NCI-H2227 (cell line): ENCODE measurements around the gene SLC37A1.
A peak's percentile ranks its signal among the peaks of the same experiment; 100 is the strongest.

ENCODE experiments used
- DNase-seq: peaks from one replicate; lab custom pipeline; 2025; ENCODE audit not compliant: unreplicated experiment; lab: John Stamatoyannopoulos, UW

The SLC37A1 gene

GRCh38 chr21:42478504-42478903 lies 35.1 kb upstream of the SLC37A1 start:
- no peak for DNase-seq

DNA sequence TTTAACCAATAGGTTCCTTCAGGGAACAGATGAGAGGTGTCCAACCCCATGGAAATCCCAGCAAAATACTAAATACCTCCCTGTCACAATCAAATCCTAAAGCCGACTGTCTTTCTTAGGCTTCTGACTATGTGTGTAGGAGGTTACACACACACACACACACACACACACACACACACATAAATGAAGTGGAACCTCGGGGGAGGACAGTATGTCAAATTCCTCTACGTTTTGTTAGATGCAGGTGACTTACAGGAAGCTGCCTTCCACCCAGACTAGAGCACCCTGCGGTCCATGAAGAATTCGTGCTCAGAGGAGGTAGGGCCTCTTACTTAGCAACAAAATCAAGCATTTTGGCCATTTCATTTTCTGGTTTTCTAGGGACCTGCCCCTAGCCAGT lies 34.1 kb upstream of the SLC37A1 start:
- DNase-seq, result no peak

DNA sequence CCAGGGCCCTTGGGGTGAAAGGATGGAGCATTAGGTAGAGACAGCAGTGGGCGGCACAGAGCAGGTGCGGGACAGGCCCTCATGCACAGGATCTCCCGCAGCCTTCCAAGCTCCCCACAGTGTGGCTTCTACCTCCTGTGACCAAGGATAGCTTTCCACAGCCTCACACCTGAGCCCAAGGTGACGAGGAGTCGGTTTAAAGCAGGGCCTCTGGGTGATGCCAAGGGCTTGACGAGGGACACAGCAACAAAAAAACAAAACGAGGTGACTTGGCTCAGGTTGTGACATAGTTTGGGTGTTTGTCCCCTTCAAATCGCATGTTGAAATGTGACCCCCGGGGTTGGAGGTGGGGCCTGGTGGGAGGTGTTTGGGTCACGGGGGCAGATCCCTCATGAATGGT lies 32.9 kb upstream of the SLC37A1 start:
- no peak for DNase-seq

GRCh38 chr21:42481169-42481568 lies 32.5 kb upstream of the SLC37A1 start:
- no peak for DNase-seq

- DNase-seq, result no peak
Observed at GRCh38 chr21:42484966-42485365, 28.7 kb upstream of the SLC37A1 start.

DNA sequence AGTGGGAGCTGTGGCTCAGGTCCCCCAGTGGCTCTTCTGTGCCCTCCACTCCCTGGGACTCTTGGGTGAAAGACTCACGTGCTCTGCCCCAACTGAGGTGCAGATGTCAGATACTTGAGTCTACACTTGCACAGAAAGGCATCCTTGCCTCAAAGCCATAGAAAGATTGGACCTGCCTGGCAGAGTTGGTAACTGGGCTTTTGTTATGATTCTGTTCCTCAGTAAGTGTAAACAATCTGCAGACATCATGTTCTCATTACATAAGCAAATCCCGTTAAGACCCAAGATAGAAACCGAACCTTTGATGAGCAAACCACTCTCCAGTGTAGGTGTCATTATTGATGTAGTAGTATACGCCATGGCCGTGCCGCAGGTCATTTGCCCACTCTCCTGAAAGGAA lies 27.6 kb upstream of the SLC37A1 start:
- no peak for DNase-seq

DNA sequence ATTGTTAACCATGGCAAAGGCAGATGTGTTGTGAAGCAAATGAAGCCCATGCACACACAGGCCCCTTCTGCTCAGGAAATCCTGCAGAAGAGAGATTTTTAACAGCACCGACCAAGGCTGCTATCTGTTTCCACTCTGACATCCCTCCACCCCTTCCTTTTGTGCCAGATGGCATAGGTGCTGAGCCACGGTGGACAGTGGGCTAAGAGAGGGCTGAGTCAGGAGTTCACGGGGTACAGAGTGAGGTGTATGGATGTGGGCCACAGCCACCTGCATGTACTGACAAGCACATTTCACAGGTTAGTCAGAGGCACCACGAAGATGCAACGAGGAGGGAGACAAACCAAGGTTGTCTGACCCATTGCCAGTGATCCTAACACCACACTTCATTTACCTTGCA lies 27.1 kb upstream of the SLC37A1 start:
- no peak for DNase-seq

GRCh38 chr21:42489006-42489563 lies 24.6 kb upstream of the SLC37A1 start:
- DNase-seq, result no peak

- no peak for DNase-seq
Observed at GRCh38 chr21:42489991-42490390, 23.7 kb upstream of the SLC37A1 start.

- no peak for DNase-seq
Observed at GRCh38 chr21:42490720-42491119, 22.9 kb upstream of the SLC37A1 start.

DNA sequence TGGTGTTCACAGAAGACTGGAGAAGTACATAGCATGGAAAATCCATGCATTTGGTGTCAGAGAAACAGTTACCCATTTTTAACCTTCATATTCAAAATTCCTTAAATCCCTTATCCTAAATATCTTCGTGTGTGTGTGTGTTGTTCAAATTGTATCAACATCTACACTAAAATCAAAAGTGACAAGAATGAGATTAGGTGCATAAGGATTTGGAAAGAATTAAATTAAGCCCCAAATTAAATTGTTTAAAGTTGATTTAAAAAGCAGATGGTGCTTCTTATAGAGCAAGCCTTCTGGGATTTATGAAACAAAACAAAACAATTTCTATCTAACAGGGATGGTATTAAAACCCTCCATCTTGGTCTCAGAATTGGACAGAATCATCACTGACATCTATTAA lies 22.3 kb upstream of the SLC37A1 start:
- DNase-seq, result no peak

- DNase-seq, result no peak
Observed at GRCh38 chr21:42492201-42492600, 21.5 kb upstream of the SLC37A1 start.

DNA sequence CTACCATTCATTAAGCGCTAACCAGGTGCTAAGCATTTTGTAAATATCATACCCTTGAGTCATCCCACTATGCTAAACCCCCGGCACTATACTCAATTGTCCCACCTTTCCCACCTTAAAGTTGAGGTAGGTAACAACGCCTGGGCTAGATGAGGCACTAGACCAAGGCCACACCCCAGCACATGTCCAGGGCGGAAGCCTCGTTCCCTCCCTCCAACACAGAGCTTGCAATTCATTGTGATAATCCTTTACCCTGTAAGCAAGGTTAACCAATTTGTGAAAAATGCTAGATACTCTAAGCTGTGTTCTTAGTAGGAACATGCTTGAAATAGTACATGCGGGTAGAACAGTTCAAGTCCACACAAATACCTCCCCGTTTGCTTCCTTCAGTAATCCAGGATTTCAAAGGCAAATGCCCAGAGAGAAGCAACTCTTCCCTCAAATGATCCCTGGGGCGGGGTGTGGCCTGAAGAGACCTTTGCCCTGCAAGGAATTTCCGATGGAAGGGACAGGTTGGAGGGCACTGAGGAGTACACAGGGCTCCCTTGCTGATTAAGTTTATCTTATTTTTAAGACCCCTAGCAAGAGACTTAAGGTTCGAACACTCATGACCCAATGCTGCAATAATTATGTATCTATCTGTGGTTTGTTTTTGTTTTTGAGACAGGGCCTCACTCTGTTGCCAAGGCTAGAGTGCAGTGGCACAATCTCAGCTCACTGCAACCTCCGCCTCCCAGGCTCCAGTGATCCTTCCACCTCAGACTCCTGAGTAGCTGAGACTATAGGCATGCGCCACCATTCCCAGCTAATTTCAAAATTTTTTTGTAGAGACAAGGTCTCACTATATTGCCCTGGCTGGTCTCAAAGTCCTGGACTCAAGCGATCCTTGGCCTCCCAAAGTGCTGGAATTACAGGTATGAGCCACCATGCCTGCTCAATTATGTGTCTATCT lies 20.3 kb upstream of the SLC37A1 start:
- no peak for DNase-seq

- no peak for DNase-seq
Observed at GRCh38 chr21:42495027-42495426, 18.6 kb upstream of the SLC37A1 start.

DNA sequence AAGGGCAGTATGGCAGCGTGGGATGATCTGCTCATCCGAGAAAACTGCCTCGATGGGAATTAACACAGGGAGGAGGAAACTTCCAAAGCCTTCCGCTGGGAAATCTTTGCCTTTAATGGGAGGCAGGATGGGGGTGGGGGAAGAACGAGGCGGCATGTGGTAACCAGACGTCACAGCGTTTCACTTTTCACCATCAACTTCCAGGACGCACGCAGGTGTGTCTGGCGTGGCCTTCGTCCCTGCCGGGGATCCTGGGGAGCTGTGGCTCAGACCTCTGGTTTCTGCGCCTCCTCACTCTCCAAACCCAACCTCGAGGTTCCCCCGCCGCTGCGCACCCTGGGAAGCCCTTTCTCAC lies 17.9 kb upstream of the SLC37A1 start:
- DNase-seq, result peak; percentile 70

- DNase-seq, result peak; percentile 99
Observed at GRCh38 chr21:42496120-42496838, 17.4 kb upstream of the SLC37A1 start, which contains the start of gene RSPH1. Gene RSPH1, minus strand, starts transcription at chr21:42496224. Its CDS starts 38 bp downstream, at chr21:42496186.

- peak; percentile 61 for DNase-seq
Observed at GRCh38 chr21:42496839-42497202, 16.8 kb upstream of the SLC37A1 start.

- no peak for DNase-seq
Observed at GRCh38 chr21:42498012-42498411, 15.6 kb upstream of the SLC37A1 start.

GRCh38 chr21:42499444-42500112 lies 14.1 kb upstream of the SLC37A1 start:
- peak; percentile 85 for DNase-seq

DNA sequence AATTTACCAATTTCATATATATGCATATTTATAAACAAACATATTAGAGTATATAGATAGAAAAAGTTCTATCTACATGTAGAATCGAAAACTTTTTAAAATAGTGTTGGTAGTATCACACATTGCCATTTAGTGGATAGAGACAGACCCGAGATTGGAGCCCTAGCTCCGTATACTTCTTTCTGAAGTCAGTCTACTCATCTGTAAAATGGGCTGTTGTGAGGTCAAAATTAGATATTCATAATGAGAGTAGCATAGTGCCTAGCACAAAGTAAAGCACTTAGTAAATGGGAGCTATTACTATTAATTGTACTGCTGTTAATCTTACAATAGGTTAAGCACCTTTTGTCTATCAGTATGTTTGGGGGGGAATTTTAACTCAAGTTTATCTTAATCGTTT lies 13.4 kb upstream of the SLC37A1 start:
- no peak for DNase-seq

GRCh38 chr21:42500736-42501135 lies 12.9 kb upstream of the SLC37A1 start:
- no peak for DNase-seq
